GM19452 (cell line): Measurements from ENCODE around the gene ANKRD44.
"Not testable (repeated sequence)": the region's sequence is repeated elsewhere in the genome, so short reads cannot be mapped to it uniquely, and the experiment has no call there.

ENCODE experiments used
- ATAC-seq: cut with Tn5 transposase; IDR thresholded peaks from one replicate; pipeline ENCODE4 v1.9.1; 2021; ENCODE audit not compliant: unreplicated experiment

ANKRD44 gene

DNA sequence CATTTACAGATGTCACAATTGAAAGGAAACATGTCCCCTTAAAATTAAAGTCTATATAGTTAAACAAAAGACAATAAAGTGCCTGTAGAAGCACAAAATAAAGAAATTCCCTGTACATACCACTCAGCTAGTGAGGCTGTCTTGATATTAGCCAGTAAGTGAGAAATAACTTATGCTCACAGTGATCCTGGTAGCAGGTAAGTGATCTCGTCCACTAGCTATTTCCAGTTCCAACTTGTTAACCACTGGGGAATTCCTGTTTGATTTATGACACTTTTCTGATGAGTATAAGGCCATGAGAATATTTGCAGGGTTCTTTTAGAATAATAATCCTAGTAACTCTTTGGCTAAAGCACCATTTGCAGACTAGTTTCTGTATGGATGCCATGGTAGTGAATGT lies 256.1 kb downstream of the ANKRD44 start:
- no peak for ATAC-seq

- ATAC-seq: no peak
These were observed 258.2 kb downstream of the ANKRD44 start for GRCh38 chr2:197052356-197052755.

GRCh38 chr2:197045115-197045514 lies 265.5 kb downstream of the ANKRD44 start:
- ATAC-seq: no peak

GRCh38 chr2:197042739-197043196 lies 267.8 kb downstream of the ANKRD44 start:
- no peak for ATAC-seq

GRCh38 chr2:197037863-197038398 lies 272.6 kb downstream of the ANKRD44 start:
- ATAC-seq: no peak

GRCh38 chr2:197035002-197035401 lies 275.6 kb downstream of the ANKRD44 start:
- ATAC-seq: no peak

DNA sequence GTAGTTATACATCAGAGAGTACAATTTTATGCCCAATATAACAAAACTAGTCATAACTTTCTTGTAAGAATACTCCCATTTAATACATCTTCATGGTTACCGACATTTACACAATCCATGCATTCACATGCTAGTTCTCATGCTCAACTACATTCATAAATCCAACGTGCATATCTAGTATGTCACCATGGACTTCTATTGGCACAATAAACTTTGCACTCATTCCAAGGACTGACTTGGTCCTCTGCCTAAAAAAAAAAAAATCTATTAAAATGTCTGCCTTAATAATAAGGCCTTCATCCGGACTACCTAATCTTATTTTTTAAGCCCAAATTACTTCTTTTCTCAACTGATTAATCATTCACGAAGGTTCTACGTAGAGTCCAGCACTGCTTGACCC lies 276.3 kb downstream of the ANKRD44 start:
- ATAC-seq: no peak

GRCh38 chr2:197033222-197033621 lies 277.4 kb downstream of the ANKRD44 start:
- ATAC-seq: no peak

DNA sequence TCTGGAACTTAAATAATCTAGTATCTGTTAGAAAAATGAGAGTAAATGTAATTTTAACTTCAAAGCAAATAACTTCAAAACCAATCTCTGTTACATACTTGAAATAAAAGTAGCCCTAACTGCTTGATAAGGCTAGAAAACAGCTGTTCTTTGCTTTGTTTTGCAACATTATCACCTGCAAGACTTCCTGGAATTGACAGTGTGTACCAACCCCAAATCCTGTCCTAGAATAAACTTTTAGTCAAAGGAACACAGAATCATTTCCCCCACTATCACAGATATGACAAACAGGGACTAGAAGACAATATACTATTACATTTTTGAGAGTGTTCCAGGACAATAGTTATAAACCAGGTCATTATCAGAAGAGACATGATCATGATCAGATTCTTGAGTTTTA lies 278.8 kb downstream of the ANKRD44 start:
- no peak for ATAC-seq

GRCh38 chr2:197030090-197030489 lies 280.5 kb downstream of the ANKRD44 start:
- no peak for ATAC-seq

GRCh38 chr2:197028633-197029032 lies 281.9 kb downstream of the ANKRD44 start:
- ATAC-seq: no peak

GRCh38 chr2:197028230-197028629 lies 282.4 kb downstream of the ANKRD44 start:
- ATAC-seq: no peak

- ATAC-seq: no peak
These were observed 286.4 kb downstream of the ANKRD44 start for GRCh38 chr2:197024206-197024605.

- ATAC-seq: not testable (repeated sequence)
These were observed 289.7 kb downstream of the ANKRD44 start for GRCh38 chr2:197020921-197021320.

DNA sequence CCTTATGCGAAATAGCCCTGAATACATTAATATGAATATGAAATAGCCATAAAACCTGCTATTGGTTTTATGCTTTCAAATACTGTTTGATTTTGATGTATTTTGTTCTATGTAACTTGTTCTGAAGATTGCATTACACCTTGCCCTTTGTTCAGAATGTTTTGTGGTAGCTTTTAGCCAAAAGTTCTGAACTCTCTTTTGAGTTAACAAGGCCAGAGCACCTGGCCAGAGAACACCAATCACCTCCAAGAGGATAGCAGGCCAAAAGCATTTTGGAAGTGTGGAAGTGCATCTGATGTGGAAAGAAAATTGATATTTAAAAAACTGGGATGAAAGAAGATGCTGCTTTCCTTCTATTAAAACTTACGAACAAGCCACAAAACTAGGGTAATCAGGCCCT lies 297.5 kb downstream of the ANKRD44 start:
- ATAC-seq: no peak

- no peak for ATAC-seq
These were observed 298.6 kb downstream of the ANKRD44 start for GRCh38 chr2:197011801-197012641.

DNA sequence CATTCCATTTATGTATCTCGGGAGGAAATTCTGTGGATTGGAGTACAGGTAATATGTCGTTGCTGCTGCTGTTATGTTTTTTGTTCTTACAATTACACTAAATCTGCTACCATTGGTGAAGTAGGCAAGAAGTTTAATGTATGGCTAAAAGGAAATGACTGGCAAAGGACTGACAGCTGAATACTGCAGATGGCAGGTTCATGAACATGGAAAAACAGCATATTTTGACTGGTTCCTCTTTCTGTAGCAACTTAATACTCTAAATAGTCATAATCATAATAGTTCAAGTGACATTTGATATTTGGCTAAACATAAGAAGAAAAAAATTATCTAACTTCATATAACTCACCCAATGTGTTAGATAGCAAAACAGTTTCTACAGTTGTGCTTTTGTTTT lies 299.6 kb downstream of the ANKRD44 start:
- ATAC-seq: no peak

GRCh38 chr2:197010200-197011020 lies 300.2 kb downstream of the ANKRD44 start:
- no peak for ATAC-seq

DNA sequence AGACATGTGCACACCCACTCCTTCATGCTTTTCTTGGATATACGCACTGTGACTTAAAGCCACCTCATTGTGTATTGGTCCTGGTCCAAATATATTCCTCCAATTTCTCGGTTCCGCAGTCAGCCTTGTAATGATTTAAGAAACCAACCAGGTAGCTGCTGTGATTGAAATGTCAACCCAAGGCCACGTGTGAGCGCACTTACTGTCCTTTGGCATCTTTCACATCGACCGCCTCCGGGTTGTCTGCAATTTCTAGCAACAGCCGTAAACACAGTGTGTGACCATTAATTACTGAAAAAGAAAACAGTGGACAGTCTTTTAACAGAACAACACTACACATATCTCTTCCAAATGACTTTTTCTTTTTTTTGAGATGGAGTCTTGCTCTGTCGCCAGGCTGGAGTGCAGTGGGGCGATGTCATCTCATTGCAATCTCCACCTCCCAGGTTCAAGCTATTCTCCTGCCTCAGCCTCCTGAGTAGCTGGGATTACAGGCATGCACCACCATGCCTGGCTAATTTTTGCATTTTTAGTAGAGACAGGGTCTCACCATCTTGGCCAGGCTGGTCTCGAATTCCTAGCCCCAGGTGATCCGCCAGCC lies 301.7 kb downstream of the ANKRD44 start:
- not testable (repeated sequence) for ATAC-seq

- no peak for ATAC-seq
These were observed 302.6 kb downstream of the ANKRD44 start for GRCh38 chr2:197007716-197008628.
